HG03135 (cell line): ENCODE results near the gene SH3BP2.
"Not testable (repeated sequence)": the region's sequence is repeated elsewhere in the genome, so short reads cannot be mapped to it uniquely, and the experiment has no call there.

Experiments
- ATAC-seq: cut with Tn5 transposase; IDR thresholded peaks from one replicate; pipeline ENCODE4 v1.9.1; 2021; ENCODE audit warnings: mild to moderate bottlenecking, moderate library complexity; ENCODE audit not compliant: unreplicated experiment

SH3BP2 gene

DNA sequence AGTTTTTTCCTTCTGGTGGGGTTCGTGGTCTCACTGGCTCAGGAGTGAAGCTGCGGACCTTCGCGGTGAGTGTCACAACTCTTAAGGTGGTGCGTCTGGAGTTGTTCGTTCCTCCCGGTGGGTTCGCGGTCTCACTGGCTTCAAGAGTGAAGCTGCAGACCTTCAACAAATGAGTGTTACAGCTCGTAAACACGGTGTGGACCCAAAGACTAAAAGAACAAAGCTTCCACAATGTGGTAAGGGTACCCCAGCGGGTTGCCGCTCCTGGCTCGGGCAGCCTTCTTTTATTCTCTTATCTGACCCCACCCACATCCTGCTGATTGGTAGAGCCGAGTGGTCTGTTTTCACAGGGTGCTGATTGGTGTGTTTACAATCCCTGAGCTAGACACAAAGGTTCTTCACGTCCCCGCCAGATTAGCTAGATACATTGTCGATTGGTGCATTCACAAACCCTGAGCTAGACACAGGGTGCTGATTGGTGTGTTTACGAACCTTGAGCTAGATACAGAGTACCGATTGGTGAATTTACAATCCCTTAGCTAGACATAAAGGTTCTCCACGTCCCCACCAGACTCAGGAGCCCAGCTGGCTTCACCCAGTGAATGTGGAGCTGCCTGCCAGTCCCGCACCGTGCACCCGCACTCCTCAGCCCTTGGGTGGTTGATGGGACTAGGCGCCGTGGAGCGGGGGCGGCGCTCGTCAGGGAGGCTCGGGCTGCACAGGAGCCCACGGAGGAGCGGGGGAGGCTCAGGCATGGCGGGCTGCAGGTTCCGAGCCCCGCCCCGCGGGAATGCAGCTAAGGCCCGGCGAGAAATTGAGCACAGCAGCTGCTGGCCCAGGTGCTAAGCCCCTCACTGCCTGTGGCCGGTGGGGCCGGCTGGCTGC is 30.2 kb upstream of the SH3BP2 start:
- not testable (repeated sequence) for ATAC-seq

GRCh38 chr4:2763511-2763967 is 29.3 kb upstream of the SH3BP2 start:
- no peak for ATAC-seq

DNA sequence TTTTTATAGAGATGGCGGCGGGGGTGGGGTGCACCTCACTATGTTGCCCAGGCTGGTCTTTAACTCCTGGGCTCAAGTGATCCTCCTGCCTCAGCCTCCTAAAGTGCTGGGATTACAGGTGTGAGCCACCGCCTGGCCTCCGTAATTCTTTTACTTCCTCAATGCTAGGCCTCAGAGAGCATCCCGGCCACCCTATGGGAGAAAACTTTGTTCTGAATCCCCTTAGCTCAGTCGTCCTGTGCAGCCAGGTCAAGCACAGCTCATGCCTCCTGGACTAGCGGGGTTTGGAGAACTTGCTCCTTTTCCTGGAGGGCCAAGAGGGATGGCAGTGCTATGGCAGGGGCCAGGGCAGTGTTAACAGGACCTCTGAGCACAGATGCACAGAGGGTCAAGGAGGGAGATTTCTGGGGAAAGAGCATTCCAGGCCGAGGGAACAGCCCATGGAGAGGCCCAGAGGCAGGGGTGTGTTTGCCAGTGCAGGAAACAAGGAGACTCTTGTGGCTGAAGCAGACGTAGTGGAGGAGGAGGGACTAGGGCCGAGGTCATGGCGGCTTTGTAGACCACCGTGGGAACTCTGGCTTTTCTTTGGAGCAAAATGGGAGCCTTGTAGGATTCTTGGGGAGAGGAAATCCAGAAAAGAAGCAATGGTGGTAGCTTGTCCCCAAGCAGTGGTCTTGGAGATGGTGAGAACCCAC is 26.9 kb upstream of the SH3BP2 start:
- no peak for ATAC-seq

GRCh38 chr4:2767046-2767704 is 25.7 kb upstream of the SH3BP2 start:
- no peak for ATAC-seq

DNA sequence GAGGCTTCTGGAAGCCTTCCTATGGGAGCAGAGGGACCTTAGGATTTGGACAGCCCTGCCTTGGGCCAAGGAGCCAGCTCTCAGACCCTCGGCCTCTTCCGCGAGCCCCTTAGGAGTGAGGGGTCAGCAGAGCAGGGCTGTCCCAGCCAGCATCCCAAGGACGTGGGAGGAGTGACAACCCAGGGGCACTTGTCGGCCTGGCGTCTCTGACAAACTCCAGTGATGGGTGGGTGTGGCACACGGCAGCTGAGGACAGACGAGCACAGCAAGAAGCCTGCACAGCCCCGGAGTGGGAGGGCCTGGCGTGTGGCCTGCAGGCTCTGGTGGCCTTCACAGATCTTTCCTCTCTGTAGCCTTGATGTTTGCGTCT is 25.2 kb upstream of the SH3BP2 start:
- ATAC-seq, result no peak

DNA sequence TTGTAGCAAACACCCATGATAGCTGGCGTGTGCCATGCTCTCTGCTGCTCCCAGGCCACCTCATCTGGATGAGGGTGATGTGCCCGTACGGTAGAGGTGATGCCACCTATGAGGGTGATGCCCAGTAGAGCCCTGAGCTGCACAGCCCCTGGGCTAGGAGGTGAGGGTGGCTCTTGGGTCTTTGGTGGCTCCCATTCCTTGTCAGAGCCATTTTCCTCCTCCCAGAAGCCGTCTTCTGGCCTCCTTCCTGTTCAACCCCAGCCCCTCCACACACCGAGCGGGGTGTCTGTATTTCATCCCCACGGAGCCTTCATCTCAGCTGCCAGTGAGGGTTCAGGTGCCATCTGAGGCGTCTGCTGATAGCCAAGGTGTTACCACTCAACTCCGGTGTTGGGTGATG is 24.8 kb upstream of the SH3BP2 start:
- ATAC-seq, result no peak

DNA sequence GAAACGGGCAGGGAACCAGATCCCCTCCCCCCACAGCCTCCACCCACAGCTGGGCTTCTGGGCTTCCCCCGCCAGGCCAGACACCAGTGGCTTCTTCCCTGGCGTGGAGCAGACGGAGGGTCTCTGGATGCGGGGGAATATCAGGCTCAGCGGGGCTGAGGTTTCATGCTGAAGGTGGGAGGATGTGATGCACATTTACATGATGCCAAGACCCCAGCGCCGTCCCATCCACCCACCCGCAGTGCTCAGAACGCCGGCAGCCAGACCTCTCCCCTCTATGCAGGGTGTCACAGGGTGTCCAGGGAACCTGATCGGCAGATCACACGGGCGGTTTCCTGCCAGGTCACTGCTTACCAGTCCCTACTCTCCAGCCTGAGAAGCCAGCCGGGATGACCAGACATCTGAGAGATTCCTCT is 24.0 kb upstream of the SH3BP2 start:
- ATAC-seq, result no peak

DNA sequence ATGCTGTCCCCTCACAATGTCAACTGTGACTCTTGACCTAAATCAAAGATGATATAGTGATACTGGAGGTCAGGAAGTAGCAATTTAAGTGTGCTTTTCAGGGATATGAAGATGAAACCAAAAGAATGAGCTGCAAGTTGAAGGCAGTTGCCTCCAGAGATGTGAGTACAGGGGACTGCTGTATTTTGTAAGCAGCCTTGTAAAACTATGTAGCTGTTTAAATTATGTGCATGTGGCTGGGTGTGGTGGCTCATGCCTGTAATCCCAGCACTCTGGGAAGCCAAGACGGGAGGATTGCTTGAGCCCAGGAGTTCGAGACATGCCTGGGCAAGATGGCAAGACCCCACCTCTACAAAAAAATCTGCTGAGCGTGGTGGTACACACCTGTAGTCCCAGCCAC is 21.6 kb upstream of the SH3BP2 start:
- no peak for ATAC-seq

- ATAC-seq, result not testable (repeated sequence)
Observed at GRCh38 chr4:2780643-2781042, 12.2 kb upstream of the SH3BP2 start.

GRCh38 chr4:2781911-2782310 is 11.0 kb upstream of the SH3BP2 start:
- ATAC-seq, result no peak

DNA sequence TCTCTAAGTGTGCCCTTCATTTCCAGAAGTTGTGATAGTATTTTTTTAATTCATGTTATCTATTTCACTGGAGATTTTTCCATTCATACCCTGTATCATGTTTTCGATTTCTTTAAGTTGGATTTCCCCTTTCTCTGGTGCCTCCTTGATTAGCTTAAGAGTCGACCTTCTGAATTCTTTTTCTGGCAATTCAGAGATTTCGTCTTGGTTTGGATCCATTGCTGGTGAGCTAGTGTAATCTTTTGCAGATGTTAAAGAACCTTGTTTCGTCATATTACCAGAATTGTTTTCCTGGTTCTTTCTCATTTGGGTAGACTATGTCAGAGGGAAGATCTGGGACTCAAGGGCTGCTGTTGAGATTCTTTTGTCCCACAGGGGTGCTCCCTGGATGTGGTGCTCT is 9.1 kb upstream of the SH3BP2 start:
- no peak for ATAC-seq

DNA sequence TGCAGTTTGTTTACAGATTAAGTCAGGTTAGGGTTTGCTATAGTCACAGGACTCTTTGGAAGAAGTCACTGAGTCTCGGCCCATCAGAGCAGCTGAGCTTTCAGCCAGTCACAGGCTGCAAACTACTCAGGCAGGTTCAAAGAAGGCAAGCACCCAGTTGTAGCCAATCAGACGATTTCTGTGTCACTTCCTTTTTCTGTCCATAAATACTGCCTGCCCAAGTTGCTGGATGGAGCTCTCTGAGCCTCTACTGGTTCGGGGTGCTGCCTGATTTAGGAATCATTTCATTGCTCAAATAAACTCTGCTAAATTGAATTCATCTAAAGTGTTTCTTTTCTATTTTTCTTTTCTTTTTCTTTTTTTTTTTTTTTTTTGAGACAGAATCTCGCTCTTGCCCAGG is 7.3 kb upstream of the SH3BP2 start:
- ATAC-seq, result no peak

GRCh38 chr4:2786152-2786671 is 6.7 kb upstream of the SH3BP2 start:
- no peak for ATAC-seq

DNA sequence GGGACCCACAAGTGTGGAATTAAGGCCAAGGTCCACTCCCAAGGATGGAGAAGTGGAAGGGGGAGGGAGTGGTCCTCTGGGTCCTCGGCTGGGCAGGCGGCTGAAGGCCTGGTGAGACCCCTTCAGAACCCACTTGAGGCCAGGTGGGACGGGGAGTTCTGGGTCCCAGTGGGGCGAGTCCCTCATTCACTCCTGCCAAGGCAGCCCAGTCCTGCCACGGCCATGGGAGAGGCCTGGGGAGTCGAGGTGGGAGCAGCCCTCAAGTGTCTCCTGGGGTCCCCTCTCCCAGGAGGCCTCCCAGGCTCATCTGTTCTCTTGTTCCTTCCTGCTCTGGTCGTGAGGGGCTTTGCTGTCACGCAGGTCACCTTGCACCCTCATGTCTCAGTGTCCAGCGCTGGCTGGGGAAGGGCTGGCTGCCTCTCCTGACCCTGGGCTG is 6.1 kb upstream of the SH3BP2 start:
- no peak for ATAC-seq

DNA sequence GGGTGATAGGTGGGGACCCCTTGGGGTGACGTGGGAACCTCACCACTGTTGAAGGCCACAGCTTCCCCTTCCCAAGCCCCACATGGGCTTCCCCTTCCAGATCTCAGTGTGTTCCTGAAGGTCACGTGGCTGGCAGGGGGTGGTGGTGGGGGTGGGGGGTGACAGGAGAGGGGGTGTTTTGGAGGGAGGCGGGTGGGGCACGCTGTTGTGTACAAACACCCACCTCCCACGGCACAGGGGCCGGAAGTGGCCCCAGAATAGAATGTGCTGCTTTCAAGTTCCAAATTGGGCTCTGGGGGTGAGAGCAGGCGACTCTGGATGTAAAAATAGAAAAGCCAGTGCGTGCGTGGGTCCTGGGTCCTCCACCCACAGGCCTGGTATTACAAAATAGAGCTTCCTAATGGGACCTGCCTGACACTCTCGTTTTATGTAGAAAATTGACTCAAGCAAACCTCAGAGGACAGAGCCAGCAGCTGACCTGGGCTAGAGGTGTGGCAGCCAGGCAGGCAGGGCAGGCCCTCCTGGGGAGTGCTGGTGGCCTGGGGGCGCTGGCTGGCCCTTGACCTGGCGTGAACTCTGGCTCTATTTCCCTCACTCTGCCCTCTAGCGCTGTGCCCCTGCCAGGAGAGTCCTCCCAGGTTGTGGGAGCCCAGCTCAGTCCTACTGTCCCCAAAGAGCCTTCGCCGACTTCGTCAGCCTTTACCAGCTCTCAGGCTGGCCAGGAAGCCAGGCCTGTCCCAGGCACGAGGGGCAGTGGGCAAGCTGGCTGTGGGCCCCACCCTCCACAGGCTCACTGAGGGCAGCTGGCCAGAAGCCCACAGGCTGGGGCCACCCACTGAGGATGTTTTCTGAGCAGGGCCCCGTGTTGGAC is 5.4 kb upstream of the SH3BP2 start:
- ATAC-seq, result peak; percentile 53

DNA sequence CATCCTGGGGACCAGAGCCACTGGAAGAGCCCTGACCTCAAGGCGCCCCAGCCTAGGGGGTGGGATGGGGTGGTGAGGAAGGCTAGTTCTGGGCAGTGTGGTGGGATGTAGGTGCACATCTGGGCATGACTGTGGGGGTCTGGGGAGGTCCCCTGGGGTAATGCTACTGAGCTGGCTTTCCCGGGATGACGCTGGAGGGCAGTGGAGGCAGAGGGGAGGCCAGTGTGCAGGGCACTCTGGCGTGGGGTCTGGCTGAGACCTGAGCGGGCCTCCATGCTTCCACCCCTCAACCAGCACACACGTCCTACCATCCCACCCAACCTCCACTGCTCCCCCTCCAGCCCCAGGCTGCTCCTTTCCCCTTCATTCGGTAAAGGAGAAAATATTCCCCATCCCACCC is 4.8 kb upstream of the SH3BP2 start:
- ATAC-seq, result no peak

- no peak for ATAC-seq
Observed at GRCh38 chr4:2788532-2789103, 4.3 kb upstream of the SH3BP2 start.

DNA sequence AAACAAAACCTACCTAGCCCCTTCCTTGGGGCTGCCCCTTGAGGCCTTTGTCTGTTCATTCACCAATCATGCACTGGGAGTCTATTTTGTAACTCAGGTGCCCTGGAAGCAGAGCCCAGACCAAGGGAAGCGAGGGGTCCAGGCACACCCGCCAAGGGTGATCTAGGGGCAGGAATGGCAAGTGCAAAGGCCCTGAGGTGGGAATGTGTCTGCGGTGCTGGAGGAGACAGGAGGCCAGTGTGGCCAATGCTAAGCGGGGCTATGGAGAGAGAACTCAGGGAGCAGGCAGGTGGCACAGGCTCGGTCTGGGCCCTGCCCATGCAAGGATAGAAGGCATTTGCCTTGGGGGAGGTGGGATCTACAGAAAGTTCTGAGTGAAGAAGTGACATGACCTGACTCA is 3.5 kb upstream of the SH3BP2 start:
- no peak for ATAC-seq

GRCh38 chr4:2789793-2790582 is 2.9 kb upstream of the SH3BP2 start:
- ATAC-seq, result no peak
